Measurements from ENCODE around the gene PCF11. TPM values are rescaled to one million over a fixed set of nuclear protein-coding genes. Genes with fewer than 3 reads are reported as not detected.

Gene PCF11
- total and polyA plus RNA-seq, 2 of the 13 experiments (the other 11 are each of a cell fraction or from before 2014, with no cell fraction given), result 40.3 to 47.7 TPM

GRCh38 chr11:83156996-83157593 lies at the start of gene PCF11 (continued):
- TF ChIP-seq GFI1 (CRISPR knock-in tag; IDR thresholded peaks at IDR 0.05; ENCODE audit: borderline replicate concordance) (no peak), ZNF776 (CRISPR knock-in tag; IDR thresholded peaks at IDR 0.05) (no peak), SNRNP70 (IDR thresholded peaks at IDR 0.05; ENCODE audit: low read depth, low read length) (no peak), THAP7 (CRISPR knock-in tag; IDR thresholded peaks at IDR 0.05) (no peak), UBTF (CRISPR knock-in tag; IDR thresholded peaks at IDR 0.05) (peak; percentile 66), MED1 (CRISPR knock-in tag; IDR thresholded peaks at IDR 0.05) (peak; percentile 67), HOXD1 (CRISPR knock-in tag; IDR thresholded peaks at IDR 0.05) (peak; percentile 9; the same call in 1 of the 2 replicates), ZNF432 (CRISPR knock-in tag; IDR thresholded peaks at IDR 0.05; ENCODE audit: borderline replicate concordance) (no peak), ZNF367 (CRISPR knock-in tag; IDR thresholded peaks at IDR 0.05; ENCODE audit: borderline replicate concordance) (no peak), GMEB1 (CRISPR knock-in tag; IDR thresholded peaks at IDR 0.05; ENCODE audit: borderline replicate concordance) (no peak; the same call in 1 of the 2 replicates), CTCF (CRISPR knock-in tag; IDR thresholded peaks at IDR 0.05) (0 out of 2 replicates have a peak, but pooled peaks have one; percentile 9)
- TF ChIP-seq, protein P1, sequence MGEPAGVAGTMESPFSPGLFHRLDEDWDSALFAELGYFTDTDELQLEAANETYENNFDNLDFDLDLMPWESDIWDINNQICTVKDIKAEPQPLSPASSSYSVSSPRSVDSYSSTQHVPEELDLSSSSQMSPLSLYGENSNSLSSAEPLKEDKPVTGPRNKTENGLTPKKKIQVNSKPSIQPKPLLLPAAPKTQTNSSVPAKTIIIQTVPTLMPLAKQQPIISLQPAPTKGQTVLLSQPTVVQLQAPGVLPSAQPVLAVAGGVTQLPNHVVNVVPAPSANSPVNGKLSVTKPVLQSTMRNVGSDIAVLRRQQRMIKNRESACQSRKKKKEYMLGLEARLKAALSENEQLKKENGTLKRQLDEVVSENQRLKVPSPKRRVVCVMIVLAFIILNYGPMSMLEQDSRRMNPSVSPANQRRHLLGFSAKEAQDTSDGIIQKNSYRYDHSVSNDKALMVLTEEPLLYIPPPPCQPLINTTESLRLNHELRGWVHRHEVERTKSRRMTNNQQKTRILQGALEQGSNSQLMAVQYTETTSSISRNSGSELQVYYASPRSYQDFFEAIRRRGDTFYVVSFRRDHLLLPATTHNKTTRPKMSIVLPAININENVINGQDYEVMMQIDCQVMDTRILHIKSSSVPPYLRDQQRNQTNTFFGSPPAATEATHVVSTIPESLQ (CRISPR knock-in tag; conservative IDR thresholded peaks at IDR 0.05), result no peak
- TF ChIP-seq, protein P2, sequence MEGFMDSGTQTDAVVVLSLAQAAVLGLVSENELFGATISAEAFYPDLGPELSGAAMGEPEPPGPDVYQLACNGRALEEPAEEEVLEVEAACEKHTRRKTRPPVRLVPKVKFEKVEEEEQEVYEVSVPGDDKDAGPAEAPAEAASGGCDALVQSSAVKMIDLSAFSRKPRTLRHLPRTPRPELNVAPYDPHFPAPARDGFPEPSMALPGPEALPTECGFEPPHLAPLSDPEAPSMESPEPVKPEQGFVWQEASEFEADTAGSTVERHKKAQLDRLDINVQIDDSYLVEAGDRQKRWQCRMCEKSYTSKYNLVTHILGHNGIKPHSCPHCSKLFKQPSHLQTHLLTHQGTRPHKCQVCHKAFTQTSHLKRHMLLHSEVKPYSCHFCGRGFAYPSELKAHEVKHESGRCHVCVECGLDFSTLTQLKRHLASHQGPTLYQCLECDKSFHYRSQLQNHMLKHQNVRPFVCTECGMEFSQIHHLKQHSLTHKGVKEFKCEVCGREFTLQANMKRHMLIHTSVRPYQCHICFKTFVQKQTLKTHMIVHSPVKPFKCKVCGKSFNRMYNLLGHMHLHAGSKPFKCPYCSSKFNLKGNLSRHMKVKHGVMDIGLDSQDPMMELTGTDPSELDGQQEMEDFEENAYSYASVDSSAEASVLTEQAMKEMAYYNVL (CRISPR knock-in tag; IDR thresholded peaks at IDR 0.05; ENCODE audit: borderline replicate concordance), result peak; percentile 7; the same call in 1 of the 2 replicates
- TF ChIP-seq, protein P3, sequence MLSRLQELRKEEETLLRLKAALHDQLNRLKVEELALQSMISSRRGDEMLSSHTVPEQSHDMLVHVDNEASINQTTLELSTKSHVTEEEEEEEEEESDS (CRISPR knock-in tag; IDR thresholded peaks at IDR 0.05; ENCODE audit: borderline replicate concordance), result no peak
